ENCODE measurements around the gene LONP1. TPM values are rescaled to one million over a fixed set of nuclear protein-coding genes. Genes with fewer than 3 reads are reported as not detected.

Gene LONP1
- total RNA-seq, 2 donors from 2014 or later, result 178 to 359 TPM

GRCh38 chr19:5687360-5688198 lies 32.4 kb downstream of the LONP1 start:
- Mint-ChIP-seq H3K9me3 (no peaks in the 10 kb centered on the region), H3K36me3 (peaks cover 19 to 27% of the 10 kb centered on the region in 2 donors), H3K27ac (peak overlapping the region in 1 of 2 donors; percentile 31)
- no peak for ATAC-seq
- no peak for DNase-seq (ENCODE audit: low spot score in 2 of 2)

- ATAC-seq (peak; percentile 58 to 74), DNase-seq (ENCODE audit: low spot score in 2 of 2) (peak; percentile 97 to 100)
- H3K27ac Mint-ChIP-seq, result peak overlapping the region; percentile 77 to 94
- H3K36me3 Mint-ChIP-seq, result peaks cover 11 to 19% of the 10 kb centered on the region in 2 donors
- H3K9me3 Mint-ChIP-seq, result no peaks in the 10 kb centered on the region
These were observed 33.1 kb downstream of the LONP1 start for GRCh38 chr19:5686647-5687359.

DNA sequence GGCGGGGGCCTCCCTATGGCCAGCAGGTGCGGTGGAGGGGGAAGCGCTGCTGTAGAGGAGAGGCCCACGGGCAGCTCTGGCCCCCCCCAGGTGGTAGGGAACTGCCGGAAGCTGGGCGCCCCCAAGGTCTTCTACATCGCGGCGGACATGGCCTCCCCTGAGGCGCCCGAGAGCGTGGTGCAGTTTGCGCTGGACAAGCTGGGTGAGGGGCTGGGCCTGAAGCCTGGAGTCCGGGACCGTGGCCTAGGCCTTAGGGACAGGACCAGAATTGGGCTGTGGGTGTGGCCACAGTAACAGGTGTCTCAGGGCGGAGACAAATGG lies 33.7 kb downstream of the LONP1 start:
- Mint-ChIP-seq H3K36me3 (peaks cover 11 to 15% of the 10 kb centered on the region in 2 donors), H3K27ac (peak overlapping the region; percentile 77 to 94), H3K9me3 (no peaks in the 10 kb centered on the region)
- peak in 1 of 2 donors; percentile 73 for DNase-seq (ENCODE audit: low spot score in 2 of 2)
- no peak for ATAC-seq

DNA sequence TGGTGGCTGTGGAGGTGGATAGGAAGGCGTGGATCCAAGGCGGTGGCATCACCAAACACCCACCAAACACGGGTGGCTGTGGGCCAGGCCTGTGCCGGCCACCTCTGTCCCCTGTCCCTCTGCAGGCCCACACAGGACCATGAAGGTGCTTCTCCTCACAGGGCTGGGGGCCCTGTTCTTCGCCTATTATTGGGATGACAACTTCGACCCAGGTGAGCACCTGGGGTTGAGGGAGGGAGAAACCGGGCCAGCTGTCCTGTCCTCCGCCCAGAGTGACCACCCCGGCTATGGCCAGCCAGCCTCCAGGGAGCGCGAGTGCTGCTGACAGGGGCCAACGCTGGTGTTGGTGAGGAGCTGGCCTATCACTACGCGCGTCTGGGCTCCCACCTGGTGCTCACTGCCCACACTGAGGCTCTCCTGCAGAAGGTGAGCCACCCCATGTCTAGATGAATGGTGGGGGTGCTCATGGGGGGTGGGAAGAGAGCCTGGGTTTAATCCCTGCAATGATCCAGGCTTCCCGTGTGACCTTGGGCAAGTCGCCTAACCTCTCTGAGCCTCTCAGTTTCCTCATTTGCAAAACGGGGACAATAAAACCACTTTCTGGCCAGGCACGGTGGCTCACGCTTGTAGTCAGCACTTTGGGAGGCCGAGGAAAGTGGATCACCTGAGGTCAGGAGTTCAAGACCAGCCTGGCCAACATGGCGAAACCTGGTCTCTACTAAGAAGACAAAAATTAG lies 35.1 kb downstream of the LONP1 start:
- no peak for ATAC-seq
- no peak for DNase-seq (ENCODE audit: low spot score in 2 of 2)
- H3K36me3 Mint-ChIP-seq, result peaks cover 5 to 10% of the 10 kb centered on the region in 2 donors
- no peak overlapping the region for H3K27ac Mint-ChIP-seq
- H3K9me3 Mint-ChIP-seq, result no peaks in the 10 kb centered on the region

GRCh38 chr19:5683177-5683886 lies 36.6 kb downstream of the LONP1 start:
- no peak overlapping the region for H3K27ac Mint-ChIP-seq

DNA sequence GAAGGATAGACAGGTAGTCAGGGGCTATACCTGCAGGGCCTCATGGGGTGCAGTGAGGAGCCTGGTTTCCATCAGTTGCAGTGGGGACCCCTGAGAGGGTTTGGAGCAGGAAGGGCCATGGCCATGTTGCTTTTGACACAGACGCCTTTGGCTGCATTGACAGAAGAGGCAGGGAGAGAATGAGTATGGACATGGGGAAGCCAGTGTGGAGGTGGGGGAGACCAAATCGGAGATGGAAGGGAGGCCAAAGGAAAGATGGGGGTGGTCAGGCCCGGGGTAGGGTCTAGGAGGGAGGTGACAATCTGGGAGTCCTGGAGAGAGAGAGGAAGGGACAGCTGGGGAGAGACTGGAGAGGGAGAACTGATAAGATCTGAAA lies 37.9 kb downstream of the LONP1 start:
- no peak for DNase-seq (ENCODE audit: low spot score in 2 of 2)
- Mint-ChIP-seq H3K9me3 (no peaks in the 10 kb centered on the region), H3K27ac (peak overlapping the region in 1 of 2 donors; percentile 44), H3K36me3 (peaks cover 14 to 18% of the 10 kb centered on the region in 2 donors)
- no peak for ATAC-seq

More at GRCh38 chr19:5683177-5683886, 36.6 kb downstream of the LONP1 start:
- ATAC-seq, result no peak
- no peaks in the 10 kb centered on the region for H3K9me3 Mint-ChIP-seq
- H3K36me3 Mint-ChIP-seq, result peaks cover 14 to 18% of the 10 kb centered on the region in 2 donors
- DNase-seq (ENCODE audit: low spot score in 2 of 2), result no peak

DNA sequence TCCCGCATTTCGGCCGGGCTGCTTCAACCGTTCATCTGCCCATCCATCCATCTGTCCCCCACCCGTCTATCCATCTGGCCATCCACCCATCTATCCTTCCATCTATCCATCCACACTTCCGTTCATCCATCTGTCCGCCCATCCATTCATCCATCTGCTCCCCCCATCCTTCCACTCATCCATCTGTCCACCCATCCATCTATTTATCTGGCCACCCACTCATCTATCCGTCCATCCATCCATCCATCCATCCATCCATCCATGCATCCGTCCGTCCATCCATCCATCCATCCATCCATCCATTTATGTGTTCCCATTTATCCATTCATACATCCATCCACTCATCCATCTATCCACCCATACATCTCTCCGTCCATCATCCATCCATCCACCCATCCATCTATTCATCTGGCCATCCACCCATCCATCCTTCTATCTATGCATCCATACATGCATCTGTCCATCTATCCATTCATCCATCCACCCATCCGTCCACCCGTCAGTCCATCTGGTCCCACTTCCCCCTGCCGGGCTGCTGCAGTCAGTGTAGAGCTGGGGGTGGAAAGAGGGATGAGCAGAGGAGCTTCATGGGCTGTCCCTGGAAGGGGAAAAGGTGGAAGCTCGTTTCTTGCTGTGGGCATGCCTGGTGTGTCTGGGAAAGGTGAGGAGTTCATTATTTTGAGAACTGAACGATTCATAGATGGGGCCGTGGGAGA lies 38.4 kb downstream of the LONP1 start:
- DNase-seq (ENCODE audit: low spot score in 2 of 2) (no peak), ATAC-seq (no peak)
- H3K9me3 Mint-ChIP-seq, result no peaks in the 10 kb centered on the region
- H3K27ac Mint-ChIP-seq, result peak overlapping the region in 1 of 2 donors; percentile 7
- H3K36me3 Mint-ChIP-seq, result peaks cover 14 to 18% of the 10 kb centered on the region in 2 donors

DNA sequence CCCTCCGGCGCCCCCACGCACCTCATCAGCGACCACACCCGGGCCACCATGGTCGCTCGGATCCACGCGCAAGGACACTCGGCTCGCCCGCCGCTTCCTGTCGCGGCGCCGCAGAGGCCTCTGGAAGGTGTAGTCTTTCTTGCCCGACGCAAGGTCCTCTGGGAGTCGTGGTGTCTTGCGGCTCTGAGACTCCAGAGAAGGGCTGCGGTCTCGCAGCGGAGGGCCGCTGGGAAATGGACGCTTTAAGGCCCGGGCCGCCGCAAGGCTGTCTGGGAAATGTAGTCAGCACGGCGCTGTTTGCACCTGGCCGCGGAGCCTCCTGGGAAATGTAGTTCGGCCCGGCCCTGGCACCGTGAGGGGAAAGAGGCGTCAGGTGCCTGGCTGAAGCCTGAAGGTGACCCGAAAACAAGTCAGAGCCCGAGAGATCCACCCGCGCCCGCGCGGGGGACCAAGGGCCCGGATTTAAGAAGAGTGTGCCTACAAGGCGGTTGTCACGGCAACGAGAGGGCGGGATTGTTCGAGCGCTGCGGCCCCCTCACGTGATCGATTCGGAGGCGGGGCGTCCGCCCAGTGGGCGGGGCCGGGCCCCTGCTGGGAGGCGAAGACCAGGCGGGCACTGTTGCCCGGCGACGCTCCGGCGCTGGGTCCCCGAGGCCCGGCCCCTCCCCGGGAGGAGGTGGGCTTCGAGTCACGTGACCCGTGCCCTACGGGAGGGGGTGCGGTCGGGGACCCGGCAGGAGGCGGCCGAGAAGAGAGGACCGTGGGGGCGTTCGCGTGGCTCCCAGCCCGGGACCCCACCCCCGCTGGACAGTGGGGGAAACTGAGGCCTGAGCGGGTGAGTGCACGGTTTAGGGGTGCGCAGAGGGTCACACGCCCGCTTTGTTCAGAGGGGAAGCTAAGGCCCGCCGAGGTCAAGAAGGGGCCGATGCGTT lies 39.2 kb downstream of the LONP1 start, which contains the start of the genes HSD11B1L and MICOS13:
TSS of gene HSD11B1L (plus strand) at position 591 of the 932 bp plus-strand sequence. CDS start 3,806 bp downstream, outside the sequence.
TSS of gene MICOS13 (minus strand) at position 80 of the 932 bp plus-strand sequence. CDS start at position 50, 30 bp downstream.
- Mint-ChIP-seq H3K27ac (peak within 1 kb of the TSS; percentile 88 to 100), H3K36me3 (peaks cover 14 to 18% of the 10 kb centered on the region in 2 donors), H3K9me3 (no peaks in the 10 kb centered on the region)
- peak; percentile 98 to 99 for DNase-seq (ENCODE audit: low spot score in 2 of 2)
- peak; percentile 92 to 94 for ATAC-seq

GRCh38 chr19:5680084-5680436 lies 39.9 kb downstream of the LONP1 start:
- DNase-seq (ENCODE audit: low spot score in 2 of 2), result no peak
- H3K36me3 Mint-ChIP-seq, result peaks cover 14 to 18% of the 10 kb centered on the region in 2 donors
- peak; percentile 0 to 1 for ATAC-seq
- H3K9me3 Mint-ChIP-seq, result no peaks in the 10 kb centered on the region
- H3K27ac Mint-ChIP-seq, result peak overlapping the region; percentile 88 to 100

- ATAC-seq (no peak), DNase-seq (ENCODE audit: low spot score in 2 of 2) (peak in 1 of 2 donors; percentile 29)
- Mint-ChIP-seq H3K9me3 (no peaks in the 10 kb centered on the region), H3K27ac (peak overlapping the region; percentile 88 to 100), H3K36me3 (peaks cover 14 to 18% of the 10 kb centered on the region in 2 donors)
These were observed 40.5 kb downstream of the LONP1 start for GRCh38 chr19:5679289-5680083.

GRCh38 chr19:5678071-5678718 lies 41.8 kb downstream of the LONP1 start:
- no peak overlapping the region for H3K27ac Mint-ChIP-seq
- peaks cover 14 to 18% of the 10 kb centered on the region in 2 donors for H3K36me3 Mint-ChIP-seq
- peaks cover 0 to 5% of the 10 kb centered on the region in 2 donors for H3K9me3 Mint-ChIP-seq
- ATAC-seq, result no peak
- no peak for DNase-seq (ENCODE audit: low spot score in 2 of 2)

- DNase-seq (ENCODE audit: low spot score in 2 of 2) (no peak), ATAC-seq (no peak)
- no peak overlapping the region for H3K27ac Mint-ChIP-seq
- H3K36me3 Mint-ChIP-seq, result peaks cover 14 to 18% of the 10 kb centered on the region in 2 donors
- peaks cover 0 to 5% of the 10 kb centered on the region in 2 donors for H3K9me3 Mint-ChIP-seq
These were observed 42.4 kb downstream of the LONP1 start for GRCh38 chr19:5677580-5677979.

DNA sequence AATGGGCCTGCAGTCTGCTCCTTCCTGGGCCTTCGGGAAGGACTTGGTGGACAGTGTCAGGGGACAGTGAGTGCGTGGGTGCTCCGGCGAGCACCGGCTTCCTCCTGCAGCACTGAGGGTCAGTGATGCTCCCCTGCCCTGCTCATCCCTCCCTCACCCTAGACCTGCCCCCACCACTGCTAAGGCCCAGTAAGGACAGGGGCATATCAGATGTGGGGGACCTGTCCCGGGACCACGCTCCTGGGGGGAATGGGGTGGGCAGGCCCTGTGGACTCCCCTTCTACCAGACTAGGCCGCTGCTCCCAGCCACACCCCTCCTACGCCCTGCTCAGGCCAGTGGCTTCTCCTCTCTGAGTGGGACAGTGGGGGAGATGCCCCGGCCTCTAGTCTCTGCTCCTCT lies 42.8 kb downstream of the LONP1 start:
- no peak for ATAC-seq
- peaks cover 14 to 18% of the 10 kb centered on the region in 2 donors for H3K36me3 Mint-ChIP-seq
- H3K27ac Mint-ChIP-seq, result no peak overlapping the region
- peaks cover 0 to 5% of the 10 kb centered on the region in 2 donors for H3K9me3 Mint-ChIP-seq
- no peak for DNase-seq (ENCODE audit: low spot score in 2 of 2)

- Mint-ChIP-seq H3K36me3 (peaks cover 14 to 18% of the 10 kb centered on the region in 2 donors), H3K27ac (peak overlapping the region in 1 of 2 donors; percentile 61), H3K9me3 (peaks cover 0 to 5% of the 10 kb centered on the region in 2 donors)
- ATAC-seq (no peak), DNase-seq (ENCODE audit: low spot score in 2 of 2) (no peak)
These were observed 43.2 kb downstream of the LONP1 start for GRCh38 chr19:5676772-5677105.
